Vagina (tissue), 2 donors: ENCODE data around the gene MTA3.

ENCODE experiments used
- CTCF ChIP-seq, 3 experiments: fragments of 450-650 bp in 2 of 3; fragments of 200-600 bp in 1 of 3; sonication (generic) in 1 of 3; IDR thresholded peaks; one replicate each; pipeline ENCODE4 v1.5.1; 2017 to 2019; ENCODE audit warnings: antibody characterized with exemption in 3 of 3, mild to moderate bottlenecking in 2 of 3, moderate library complexity in 2 of 3
- POLR2AphosphoS5 ChIP-seq, 2 donors: sonication (generic); formaldehyde crosslinking; IDR thresholded peaks; one replicate each; pipeline ENCODE4 v1.9.0; 2017; ENCODE audit warnings: antibody characterized with exemption in 2 of 2, mild to moderate bottlenecking in 2 of 2, low read depth in 1 of 2; ENCODE audit not compliant: insufficient read depth in 1 of 2

- no peak for TF ChIP-seq POLR2AphosphoS5 (IDR thresholded peaks at IDR 0.05; ENCODE audit: insufficient read depth in 1 of 2, low read depth in 1 of 2)
- TF ChIP-seq CTCF (IDR thresholded peaks at IDR 0.05): no peak
Observed at GRCh38 chr2:42519624-42520023, 48.8 kb upstream of the MTA3 start.
